ENCODE data around the gene AAK1. TPM values are rescaled to one million over a fixed set of nuclear protein-coding genes. Genes with fewer than 3 reads are reported as not detected.

Gene AAK1
- total RNA-seq, 3 donors from 2014 or later: 62.4 to 68.4 (median 66.2) TPM

GRCh38 chr2:69529480-69529879 lies 114.1 kb downstream of the AAK1 start:
- Histone ChIP-seq H3K4me1 (ENCODE audit: low read depth) (no peaks in the 10 kb centered on the region), H3K36me3 (ENCODE audit: low read depth) (no peaks in the 10 kb centered on the region), H3K4me3 (no peak overlapping the region), H3K9me3 (peaks cover 3% of the 10 kb centered on the region)
- intact Hi-C loops (cut with DNase I, micrococcal nuclease): no loop called here
- ATAC-seq (no peak), DNase-seq (no peak)
- no peak for TF ChIP-seq CTCF (IDR thresholded peaks at IDR 0.05)

GRCh38 chr2:69525261-69525660 lies 118.3 kb downstream of the AAK1 start:
- no peak overlapping the region for H3K4me3 ChIP-seq
- no peak for DNase-seq
- intact Hi-C loops (cut with DNase I, micrococcal nuclease): no loop called here
- no peak for ATAC-seq
- H3K9me3 ChIP-seq: no peaks in the 10 kb centered on the region
- H3K36me3 ChIP-seq (ENCODE audit: low read depth): no peaks in the 10 kb centered on the region
- TF ChIP-seq CTCF (IDR thresholded peaks at IDR 0.05): no peak
- H3K4me1 ChIP-seq (ENCODE audit: low read depth): no peaks in the 10 kb centered on the region

- no peak for ATAC-seq
- intact Hi-C loops (cut with DNase I, micrococcal nuclease): no loop called here
- DNase-seq: no peak
- no peaks in the 10 kb centered on the region for H3K36me3 ChIP-seq (ENCODE audit: low read depth)
- no peaks in the 10 kb centered on the region for H3K9me3 ChIP-seq
- H3K4me1 ChIP-seq (ENCODE audit: low read depth): no peaks in the 10 kb centered on the region
- no peak for TF ChIP-seq CTCF (IDR thresholded peaks at IDR 0.05)
- H3K4me3 ChIP-seq: no peak overlapping the region
These were observed 118.7 kb downstream of the AAK1 start for GRCh38 chr2:69524799-69525198.

GRCh38 chr2:69521747-69522146 lies 121.8 kb downstream of the AAK1 start:
- H3K36me3 ChIP-seq (ENCODE audit: low read depth): no peaks in the 10 kb centered on the region
- H3K4me3 ChIP-seq: no peak overlapping the region
- DNase-seq (no peak), ATAC-seq (no peak)
- H3K9me3 ChIP-seq: no peaks in the 10 kb centered on the region
- no peak for TF ChIP-seq CTCF (IDR thresholded peaks at IDR 0.05)
- intact Hi-C loops (cut with DNase I, micrococcal nuclease): no loop called here
- peaks cover 4% of the 10 kb centered on the region for H3K4me1 ChIP-seq (ENCODE audit: low read depth)

GRCh38 chr2:69518841-69519240 lies 124.7 kb downstream of the AAK1 start:
- ATAC-seq (peak; percentile 94), DNase-seq (peak; percentile 61 to 81 (median 78))

More at GRCh38 chr2:69518841-69519240, 124.7 kb downstream of the AAK1 start:
- peaks cover 4% of the 10 kb centered on the region for H3K4me1 ChIP-seq (ENCODE audit: low read depth)
- H3K36me3 ChIP-seq (ENCODE audit: low read depth): peaks cover 2% of the 10 kb centered on the region
- H3K4me3 ChIP-seq: no peak overlapping the region
- TF ChIP-seq CTCF (IDR thresholded peaks at IDR 0.05): no peak
- no peaks in the 10 kb centered on the region for H3K9me3 ChIP-seq
- intact Hi-C loops (cut with DNase I, micrococcal nuclease): no loop called here
